ENCODE measurements around the gene UROD.
"Not testable (repeated sequence)": the region's sequence is repeated elsewhere in the genome, so short reads cannot be mapped to it uniquely, and the experiment has no call there.

The UROD gene

DNA sequence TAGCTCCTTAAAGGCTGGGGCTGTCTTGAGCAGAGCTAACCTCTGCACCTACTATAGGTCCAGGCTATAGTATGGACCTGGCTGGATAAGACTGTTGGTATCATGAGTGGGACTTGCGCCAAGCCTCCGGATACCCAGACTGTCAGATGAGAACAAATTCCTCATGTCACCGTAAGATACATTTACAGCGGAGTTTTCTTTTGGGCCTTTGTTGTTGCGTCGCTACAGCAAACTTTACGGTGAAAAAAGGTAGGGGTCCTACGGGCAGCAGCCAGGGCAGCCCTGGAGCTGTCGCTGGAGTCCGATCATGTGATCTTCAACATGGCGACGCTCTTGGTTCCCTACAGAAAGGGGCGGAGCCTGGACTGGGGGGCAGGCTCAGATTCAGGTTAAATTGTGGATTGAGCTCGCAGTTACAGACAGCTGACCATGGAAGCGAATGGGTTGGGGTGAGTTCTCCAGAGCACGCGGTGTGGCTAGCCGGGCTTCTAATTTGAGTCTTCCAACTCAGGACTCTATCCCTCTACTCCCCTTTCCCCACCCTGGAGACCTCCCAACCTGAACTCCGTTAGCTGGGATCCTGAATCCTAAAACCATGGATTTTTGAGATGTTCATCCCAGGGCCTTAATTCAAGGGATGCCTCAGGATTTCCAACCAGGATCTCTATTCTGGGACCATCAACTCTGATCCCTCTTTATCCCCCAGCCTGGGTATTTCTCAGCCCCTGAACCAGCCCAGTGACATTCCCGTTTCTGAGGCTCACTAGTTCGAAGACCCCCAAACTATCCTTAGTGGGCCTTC, at the start of gene UROD:
UROD (plus strand) TSS at position 418 of the 802 bp plus-strand sequence; CDS start at position 430, 12 bp downstream.
- in situ Hi-C loops (cut with MboI; ENCODE audit: low sequenced_read_pairs) = no loop called here

DNA sequence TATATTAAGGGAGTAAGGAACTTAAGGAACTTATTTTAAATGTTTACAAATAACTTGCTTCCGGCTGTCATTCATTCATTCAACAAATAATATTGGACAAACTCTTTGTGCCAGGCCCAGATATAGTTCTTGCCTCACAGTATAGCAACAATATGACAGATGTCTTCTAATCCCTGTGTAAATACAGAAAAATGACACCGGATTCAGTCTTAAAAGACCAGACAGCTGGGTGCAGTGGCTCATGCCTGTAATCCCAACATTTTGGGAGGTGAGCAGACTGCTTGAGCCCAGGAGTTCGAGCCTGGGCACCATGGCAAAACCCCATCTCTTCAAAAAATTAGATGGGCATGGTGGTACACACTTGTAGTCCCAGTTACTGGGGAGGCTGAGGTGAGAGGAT, 49.3 kb upstream of the UROD start:
- in situ Hi-C loops (cut with MboI; ENCODE audit: low sequenced_read_pairs) = no loop called here

DNA sequence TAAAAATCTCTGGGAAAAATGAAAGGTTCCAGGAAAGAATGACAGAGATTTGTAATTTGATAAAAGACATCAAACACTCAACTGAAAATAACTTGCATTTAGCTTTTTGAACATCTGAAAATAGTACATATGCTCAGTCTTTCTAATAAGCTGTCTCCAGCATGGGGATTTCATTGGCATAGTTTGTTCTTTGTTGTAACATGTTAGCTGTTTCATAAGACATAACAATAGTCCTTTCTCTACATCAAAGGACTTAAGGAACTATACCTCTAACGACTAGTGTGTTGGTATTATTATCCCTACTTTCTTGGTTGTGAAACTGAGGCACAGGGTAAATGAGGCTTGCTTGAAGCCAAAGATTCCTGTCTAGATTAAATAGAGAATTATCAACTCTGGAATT, 47.7 kb upstream of the UROD start:
- in situ Hi-C loops (cut with MboI; ENCODE audit: low sequenced_read_pairs) = no loop called here

DNA sequence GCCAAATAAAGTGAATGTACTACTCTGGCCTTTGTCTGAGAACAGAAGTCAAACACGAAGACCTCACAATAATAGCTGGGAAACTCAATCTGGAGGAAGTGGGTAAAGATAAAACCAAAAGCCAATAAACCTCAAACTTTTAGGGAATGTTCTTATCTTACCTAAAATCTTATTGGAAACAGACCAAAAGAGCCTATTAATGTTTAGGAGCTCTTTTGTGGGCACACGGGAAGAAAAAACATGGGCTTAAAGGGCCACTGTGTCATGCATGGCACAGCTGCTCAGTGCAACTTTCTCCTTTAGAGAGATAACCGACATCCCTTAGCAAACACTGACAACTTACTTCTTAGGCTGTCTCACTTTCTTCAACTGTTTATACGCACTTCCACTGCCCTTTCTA, 41.7 kb upstream of the UROD start:
- in situ Hi-C loops (cut with MboI; ENCODE audit: low sequenced_read_pairs) = no loop called here

DNA sequence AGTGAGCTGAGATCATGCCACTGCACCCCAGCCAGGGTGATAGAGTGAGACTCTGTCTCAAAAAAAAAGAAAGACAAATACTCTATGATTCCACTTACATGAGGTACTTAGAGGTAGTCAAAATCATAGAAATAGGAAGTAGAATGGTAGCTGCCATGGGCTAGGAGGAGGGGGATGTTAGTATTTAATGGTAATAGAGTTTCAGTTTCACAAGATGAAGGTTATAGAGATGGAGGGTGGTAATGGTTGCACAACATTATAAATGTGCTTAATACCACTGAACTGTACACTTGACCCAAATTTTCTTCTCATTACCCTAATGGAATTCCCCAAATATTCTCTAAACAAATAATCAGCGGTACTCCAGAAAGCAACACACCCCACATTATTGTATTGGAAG, 38.4 kb upstream of the UROD start:
- in situ Hi-C loops (cut with MboI; ENCODE audit: low sequenced_read_pairs) = no loop called here

DNA sequence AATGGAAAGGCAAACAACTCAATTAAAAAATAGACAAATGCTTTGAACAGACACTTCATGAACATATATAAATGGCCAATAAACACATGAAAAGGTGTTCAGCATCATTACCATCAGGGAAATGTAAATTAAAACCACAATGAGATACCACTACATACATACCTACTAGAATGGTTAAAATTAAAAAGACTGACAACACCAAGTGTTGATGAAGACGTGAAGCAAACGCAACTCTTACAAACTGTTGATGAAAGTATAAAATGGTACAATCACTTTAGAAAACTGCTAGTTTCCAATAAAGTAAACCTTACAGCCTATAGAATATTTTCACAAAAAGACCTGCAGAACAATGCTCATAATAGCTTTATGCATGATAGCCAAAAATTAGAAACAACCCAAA, 35.8 kb upstream of the UROD start:
- in situ Hi-C loops (cut with MboI; ENCODE audit: low sequenced_read_pairs) = no loop called here

DNA sequence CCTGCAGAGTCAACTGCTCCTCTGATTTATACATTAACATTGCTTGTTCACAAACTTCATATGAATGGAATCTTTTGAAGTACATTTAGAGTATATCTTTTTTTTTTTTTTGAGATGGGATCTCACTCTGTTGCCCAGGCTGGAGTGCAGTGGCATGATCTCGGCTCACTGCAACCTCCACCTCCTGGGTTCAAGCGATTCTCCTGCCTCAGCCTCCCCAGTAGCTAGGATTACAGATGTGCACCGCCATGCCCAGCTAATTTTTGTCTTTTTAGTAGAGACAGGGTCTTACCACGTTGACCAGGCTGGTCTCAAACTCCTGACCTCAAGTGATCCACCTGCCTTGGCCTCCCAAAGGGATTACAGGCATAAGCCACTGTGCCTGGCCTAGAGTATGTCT, 34.7 kb upstream of the UROD start:
- in situ Hi-C loops (cut with MboI; ENCODE audit: low sequenced_read_pairs) = not testable (repeated sequence)

DNA sequence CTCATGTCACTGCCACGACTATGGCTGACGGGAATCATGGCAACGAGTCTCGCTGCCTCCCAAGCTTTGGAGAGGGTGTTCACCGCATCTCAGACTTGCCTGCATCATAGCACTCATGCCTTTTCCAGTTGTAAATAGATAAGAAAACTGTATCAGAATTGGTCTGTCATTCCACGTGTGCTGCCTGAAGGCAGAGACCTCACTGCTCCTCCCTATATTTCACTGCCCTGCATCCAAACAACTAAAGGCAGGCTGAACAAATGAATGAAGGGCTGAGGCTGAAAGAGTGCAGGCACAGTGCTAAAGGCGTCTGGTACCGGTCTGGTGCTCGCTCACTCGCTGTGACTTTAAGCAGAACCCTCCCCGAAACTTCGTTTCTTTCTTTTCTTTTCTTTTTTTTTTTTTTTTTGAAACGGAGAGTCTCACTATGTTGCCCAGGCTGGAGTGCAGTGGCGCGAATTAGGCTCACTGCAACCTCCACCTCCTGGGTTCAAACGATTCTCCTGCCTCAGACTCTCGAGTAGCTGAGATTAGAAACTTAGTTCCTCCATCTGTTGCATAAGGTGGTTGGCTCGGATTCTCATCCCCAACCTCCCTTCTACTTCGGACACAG, 26.2 kb upstream of the UROD start:
- in situ Hi-C loops (cut with MboI; ENCODE audit: low sequenced_read_pairs) = no loop called here

DNA sequence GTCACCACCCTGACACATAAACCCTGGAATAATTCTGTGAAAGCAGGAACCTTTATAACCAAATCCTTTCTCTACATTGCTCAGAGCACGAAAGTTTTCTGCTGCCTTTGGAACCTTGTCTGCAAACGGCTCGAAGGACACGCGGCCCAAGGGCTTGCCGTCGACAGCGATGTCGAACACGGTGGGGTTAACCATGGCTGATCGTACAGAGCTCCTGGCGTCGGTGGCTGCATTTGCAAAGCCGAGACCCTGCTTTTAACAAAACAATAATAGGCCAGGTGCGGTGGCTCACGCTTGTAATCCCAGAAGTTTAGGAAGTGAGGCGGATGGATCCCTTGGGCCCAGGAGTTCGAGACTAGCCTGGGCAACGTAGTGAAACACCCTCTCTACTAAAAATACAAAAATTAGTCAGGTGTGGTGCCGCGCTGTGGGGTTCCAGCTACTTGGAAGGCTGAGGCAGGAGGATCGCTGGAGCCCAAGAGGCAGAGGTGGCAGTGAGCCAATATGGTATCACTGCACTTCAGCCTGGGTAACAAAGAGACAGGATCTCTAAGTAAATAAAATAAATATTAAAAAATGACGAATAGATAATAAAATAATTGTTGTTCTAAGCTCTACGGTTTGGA, 23.4 kb upstream of the UROD start:
- in situ Hi-C loops (cut with MboI; ENCODE audit: low sequenced_read_pairs) = no loop called here

DNA sequence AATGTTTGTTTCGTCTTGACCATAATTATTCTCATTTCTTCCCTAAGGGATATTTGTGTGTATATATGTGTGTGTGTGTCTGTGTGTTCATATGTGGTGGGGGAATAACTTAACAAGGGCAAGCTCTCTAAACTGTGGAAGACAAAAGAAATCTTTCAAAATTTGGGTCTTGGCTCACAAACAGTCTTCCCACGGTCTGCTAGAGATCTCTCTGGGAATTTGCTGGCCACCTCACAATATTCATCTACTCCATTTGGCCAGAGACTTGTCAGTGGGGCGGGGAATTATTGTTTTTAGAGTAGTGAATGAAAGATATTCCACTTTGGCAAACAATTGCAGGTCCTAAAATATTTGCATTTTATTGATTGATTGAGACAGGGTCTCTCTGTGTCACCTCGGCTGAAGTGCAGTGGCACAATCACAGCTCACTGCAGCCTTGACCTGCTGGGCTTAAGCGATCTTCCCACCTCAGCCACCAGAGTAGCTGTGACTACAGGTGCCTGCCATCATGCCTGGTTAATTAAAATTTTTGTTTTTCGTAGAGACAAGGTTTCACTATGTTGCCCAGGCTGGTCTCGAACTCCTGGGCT, 17.6 kb upstream of the UROD start:
- in situ Hi-C loops (cut with MboI; ENCODE audit: low sequenced_read_pairs) = no loop called here

DNA sequence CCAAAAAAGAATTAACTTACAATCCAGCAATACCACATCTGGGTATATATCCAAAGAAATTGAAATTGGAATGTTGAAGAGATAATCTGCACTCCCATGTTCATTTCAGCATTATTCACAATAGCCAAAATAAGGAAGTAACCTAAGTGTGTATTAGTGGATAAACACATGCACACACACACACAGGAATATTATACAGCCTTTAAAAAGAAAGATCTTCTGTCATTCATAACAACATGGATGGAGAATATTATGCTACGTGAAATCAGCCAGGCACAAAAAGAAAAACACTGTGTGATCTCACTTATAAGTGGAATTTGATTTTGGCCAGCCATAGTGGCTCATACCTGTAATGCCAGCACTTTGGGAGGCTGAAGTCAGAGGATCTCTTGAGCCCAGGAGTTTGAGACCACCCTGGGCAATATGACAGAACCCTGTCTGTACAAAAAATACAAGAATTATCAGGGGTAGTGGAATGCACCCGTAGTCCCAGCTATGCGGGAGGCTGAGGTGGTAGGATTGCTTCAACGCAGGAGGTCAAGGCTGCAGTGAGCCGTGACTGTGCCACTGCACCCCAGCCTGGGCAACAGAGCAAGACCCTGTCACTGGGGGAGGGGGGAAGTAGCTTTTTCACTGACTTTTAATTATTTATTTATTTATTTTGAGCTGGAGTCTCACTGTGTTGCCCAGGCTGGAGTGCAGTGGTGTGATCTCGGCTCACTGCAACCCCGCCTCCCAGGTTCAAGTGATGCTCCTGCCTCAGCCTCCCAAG, 16.4 kb upstream of the UROD start:
- in situ Hi-C loops (cut with MboI; ENCODE audit: low sequenced_read_pairs) = no loop called here

DNA sequence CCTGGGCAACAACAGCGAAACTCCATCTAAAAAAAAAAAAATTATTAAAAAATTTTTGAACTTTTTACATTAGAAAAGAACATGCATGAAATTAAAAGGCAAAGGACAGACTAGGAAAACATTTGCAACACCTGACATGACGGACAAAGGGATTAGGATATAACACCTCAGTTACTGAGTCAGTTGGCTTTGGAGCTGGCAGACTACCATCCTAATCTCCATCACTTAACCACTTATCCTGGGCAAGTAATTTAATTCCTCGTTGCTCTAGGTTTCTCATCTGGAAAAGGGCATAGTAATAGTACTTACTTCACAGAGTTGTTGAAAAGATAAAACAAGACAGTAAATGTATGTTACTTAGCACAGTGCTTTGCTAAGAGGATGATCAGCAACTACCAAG, 12.8 kb upstream of the UROD start:
- in situ Hi-C loops (cut with MboI; ENCODE audit: low sequenced_read_pairs) = no loop called here

DNA sequence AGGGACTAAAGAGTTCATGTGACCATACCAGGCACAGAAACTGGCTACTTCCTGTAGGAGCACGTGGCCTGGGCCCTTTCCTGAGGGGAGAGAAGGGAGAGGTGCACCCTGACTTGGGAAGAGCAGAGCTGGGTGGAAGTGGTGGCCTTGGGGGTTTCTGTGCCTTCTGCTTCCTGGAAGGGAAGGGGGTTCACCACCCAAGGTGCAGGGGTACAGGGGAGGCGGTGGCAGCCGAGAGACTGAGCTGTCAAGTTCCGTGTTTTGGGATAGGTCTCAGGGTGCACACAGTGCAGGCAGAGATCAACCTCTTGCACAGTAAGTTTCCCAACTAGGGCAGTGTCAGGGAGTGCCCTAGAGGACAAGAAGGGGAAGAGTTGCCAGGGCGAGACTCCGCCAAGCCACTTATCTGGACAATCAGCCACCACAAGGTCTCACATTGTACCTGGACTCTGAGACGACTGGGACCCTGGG, 11.0 kb upstream of the UROD start:
- in situ Hi-C loops (cut with MboI; ENCODE audit: low sequenced_read_pairs) = no loop called here

DNA sequence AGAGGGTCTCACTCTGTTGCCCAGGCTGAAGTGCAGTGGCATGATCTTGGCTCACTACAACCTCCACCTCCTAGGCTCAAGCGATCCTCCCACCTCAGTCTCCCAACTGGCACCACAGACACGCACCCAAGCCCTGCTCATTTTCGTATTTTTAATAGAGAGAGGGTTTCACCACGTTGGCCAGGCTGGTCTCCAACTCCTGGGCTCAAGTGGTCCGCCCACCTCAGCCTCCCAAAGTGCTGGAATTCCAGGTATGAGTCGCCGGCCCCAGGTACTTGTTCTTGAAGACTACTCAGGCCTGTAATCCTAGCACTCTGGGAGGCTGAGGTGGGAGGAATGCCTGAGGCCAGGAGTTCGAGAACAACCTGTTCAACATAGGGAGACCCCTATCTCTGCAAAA, 10.5 kb upstream of the UROD start:
- in situ Hi-C loops (cut with MboI; ENCODE audit: low sequenced_read_pairs) = not testable (repeated sequence)

DNA sequence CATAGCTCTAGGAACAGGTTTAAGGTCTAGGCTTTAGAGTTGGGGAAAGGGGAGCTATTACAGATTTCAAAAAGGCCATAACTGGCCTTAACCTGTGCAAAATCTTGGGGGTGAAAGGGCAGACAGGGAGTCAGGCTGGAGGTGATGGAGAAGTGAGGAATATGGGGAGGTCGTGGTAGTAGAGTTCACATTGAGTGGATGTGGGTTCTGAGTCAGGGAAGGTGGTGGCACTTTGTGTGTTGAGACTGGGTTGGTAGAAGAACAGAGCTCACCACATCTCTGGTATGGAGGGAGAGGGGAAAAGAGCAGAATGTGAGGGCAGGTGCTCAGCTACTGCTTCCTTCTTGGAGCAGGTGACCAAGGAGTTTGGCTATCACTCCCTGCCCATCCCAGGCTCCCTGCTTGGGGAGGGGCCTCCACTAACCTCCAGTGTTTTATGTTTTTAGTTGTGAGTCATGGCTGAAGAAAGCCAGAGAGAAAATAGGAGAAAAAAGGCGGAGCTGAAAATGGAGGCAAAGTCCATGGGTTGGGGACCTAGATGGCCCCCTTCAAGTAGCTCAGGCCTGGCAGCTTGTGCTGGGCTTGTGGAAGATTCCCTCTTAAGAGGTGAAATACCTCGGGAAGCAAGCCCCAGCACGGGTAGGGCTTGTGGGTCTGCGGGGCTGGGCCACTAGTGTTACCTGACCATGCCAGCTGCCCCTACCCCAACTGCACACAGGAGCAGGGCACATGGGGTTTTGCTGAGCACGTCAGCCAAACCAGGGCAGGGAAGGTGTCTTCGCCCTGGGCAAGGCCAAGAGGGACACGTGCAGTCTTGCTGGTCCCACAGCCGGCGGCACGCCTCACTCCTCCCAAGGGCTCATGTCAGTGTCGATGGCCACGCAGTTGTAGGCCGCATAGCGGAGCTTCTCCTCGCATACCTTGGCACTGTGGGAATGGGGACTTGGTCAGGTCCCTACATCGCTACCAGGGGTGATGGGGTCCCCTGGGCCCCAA, 9.1 kb upstream of the UROD start:
- in situ Hi-C loops (cut with MboI; ENCODE audit: low sequenced_read_pairs) = no loop called here

DNA sequence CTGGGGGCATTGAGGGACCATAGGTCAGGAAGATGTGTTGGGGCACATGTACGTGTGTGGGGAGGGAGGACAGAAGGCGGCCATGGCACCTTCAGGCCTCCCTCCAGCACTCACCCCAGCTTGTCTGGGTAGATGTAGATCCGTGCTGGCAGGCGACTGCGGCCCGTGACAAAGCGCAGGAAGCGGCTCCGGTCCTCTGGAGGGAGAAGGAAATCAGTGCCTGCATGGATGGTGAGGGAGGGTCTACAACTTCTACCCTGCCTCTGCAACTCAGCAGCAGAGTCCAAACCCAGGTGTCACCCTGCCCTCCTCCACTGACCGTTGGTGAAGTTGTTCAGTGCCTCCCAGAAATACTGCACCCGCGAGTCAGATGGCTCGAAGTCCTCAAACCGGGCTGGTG, 8.3 kb upstream of the UROD start:
- in situ Hi-C loops (cut with MboI; ENCODE audit: low sequenced_read_pairs) = no loop called here

DNA sequence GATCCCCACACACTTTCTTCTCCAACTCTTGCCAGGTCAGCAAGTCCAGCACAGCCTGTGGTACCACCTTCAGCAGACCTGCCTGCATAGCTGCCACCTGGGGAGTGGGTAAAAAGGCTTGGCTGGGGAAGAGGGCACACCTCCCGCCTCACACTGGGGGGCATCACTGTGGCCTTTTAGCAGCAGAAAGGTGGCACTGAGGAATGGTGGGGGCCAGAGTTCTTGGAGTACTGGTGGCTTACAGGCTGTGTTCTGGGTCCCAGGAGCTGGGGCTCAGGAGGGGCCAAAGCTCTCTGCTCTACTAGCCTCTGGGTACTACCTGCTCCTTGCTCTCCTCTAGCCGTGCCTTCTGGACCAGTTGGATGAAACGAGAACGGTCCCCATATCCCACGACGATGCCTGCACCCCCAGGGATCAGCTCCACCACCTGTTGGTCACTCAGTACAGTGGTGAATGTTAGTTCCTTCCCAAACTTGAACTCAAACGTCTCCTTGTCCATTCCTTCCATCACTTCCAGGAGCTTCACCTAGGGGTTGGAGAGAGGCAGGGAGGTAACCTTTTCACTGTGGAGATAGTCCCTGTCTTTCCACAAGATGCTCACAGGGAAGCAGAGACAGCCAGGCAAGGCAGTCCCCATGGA, 7.7 kb upstream of the UROD start:
- in situ Hi-C loops (cut with MboI; ENCODE audit: low sequenced_read_pairs) = no loop called here

DNA sequence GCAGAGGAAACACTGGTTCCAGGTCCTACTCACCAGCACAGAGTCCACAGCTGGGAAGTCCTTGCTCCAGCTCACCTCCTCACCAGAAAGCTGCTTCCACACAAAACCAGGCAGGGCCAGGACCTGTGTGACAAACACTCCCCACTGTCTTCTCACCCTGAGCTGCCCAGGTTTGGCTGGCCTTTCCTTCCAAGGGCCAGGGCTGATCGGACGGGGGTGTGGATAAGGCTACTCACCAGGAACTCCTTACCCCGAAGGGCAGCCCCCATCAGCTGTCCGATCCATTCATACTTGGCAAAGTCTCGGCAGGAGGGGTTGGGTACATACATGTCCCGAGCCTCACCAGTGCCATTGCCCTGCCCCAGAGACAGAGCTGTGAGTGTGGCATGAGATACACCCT, 6.3 kb upstream of the UROD start:
- in situ Hi-C loops (cut with MboI; ENCODE audit: low sequenced_read_pairs) = no loop called here

DNA sequence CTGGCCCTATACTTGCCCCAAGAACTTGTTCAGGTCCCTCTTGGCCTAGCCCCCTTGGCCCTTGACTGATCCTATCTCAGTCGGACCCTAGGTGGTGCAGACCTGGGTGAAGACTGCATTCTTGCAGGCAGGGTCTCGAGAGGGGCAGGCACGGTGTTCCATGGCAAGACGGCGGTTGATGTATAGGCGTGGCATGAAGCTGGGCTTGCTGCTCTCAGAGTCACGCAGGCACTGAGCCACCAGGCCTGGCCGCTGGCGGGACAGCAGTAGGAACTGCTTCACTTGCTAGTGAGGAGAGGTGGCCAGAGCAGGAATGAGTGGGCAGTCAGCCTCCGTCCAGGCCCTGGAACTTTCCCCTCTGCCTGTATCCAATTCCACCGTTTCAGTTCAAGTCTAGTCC, 4.7 kb upstream of the UROD start:
- in situ Hi-C loops (cut with MboI; ENCODE audit: low sequenced_read_pairs) = no loop called here
